ENCODE measurements around the gene LRRC32. TPM values are rescaled to one million over a fixed set of nuclear protein-coding genes. Genes with fewer than 3 reads are reported as not detected.

Gene LRRC32
- total RNA-seq, 3 donors from 2014 or later: 10.4 to 20.3 (median 18.6) TPM

DNA sequence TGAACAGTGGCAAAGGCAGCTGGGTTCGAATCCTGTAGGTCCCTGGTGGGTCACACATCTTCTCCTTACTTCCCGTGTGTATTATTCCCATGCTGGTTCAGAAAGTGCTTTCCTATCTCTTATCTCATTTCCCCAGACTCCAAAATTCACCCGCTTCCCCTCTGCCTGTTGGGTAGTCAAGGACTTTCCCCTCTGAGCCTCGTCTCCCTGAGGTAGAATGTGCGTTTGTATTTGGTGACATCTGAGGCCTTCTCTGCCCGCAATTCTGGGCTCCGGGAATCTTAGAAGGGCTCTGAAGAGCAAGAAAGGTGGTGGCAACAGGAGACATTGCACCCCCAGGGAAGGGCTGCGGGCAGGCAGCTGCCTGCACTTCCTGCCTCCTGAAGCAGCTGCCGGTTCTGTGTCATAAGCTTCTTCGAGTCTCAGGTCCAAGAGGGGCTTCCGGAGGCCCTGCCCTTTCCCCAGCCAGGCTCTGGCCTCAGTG lies 5.9 kb downstream of the LRRC32 start:
- intact Hi-C loops (cut with DNase I, micrococcal nuclease): no loop called here
- Histone ChIP-seq H3K36me3 (ENCODE audit: low read depth) (no peaks in the 10 kb centered on the region), H3K4me3 (no peak overlapping the region), H3K4me1 (ENCODE audit: low read depth) (no peaks in the 10 kb centered on the region), H3K9me3 (no peaks in the 10 kb centered on the region)
- TF ChIP-seq, protein P1, sequence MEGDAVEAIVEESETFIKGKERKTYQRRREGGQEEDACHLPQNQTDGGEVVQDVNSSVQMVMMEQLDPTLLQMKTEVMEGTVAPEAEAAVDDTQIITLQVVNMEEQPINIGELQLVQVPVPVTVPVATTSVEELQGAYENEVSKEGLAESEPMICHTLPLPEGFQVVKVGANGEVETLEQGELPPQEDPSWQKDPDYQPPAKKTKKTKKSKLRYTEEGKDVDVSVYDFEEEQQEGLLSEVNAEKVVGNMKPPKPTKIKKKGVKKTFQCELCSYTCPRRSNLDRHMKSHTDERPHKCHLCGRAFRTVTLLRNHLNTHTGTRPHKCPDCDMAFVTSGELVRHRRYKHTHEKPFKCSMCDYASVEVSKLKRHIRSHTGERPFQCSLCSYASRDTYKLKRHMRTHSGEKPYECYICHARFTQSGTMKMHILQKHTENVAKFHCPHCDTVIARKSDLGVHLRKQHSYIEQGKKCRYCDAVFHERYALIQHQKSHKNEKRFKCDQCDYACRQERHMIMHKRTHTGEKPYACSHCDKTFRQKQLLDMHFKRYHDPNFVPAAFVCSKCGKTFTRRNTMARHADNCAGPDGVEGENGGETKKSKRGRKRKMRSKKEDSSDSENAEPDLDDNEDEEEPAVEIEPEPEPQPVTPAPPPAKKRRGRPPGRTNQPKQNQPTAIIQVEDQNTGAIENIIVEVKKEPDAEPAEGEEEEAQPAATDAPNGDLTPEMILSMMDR (IDR thresholded peaks at IDR 0.05): no peak
- ATAC-seq (peak; percentile 15), DNase-seq (no peak)

DNA sequence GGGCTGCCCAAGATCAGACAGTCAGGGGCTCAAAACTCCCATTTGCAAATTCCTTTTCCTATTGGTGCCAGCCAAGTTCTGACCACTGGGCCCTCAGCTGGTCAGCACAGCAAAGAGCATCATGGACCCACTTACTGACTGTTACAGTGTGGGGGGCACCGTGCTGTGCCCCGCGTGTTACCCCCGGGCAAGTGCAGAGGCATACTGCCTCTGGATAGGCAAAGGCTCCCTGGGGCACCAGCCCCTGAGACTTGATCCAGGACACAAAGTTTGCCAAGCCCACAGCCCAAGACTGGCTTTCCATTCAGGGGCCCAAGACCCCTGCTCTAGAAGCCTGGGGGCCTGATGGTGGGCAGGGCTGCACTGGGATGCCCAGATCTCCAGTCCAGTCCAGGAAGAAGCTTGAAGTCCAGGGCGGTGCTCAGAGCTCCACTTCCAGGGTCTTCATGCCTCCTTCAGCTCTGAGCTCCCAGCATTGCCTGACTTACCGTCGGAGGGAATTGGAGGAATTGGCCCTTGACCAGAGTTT lies 6.6 kb downstream of the LRRC32 start:
- Histone ChIP-seq H3K9me3 (no peaks in the 10 kb centered on the region), H3K4me1 (ENCODE audit: low read depth) (no peaks in the 10 kb centered on the region), H3K36me3 (ENCODE audit: low read depth) (no peaks in the 10 kb centered on the region), H3K4me3 (no peak overlapping the region)
- ATAC-seq: no peak
- intact Hi-C loops (cut with DNase I, micrococcal nuclease): no loop called here
- no peak for DNase-seq
- TF ChIP-seq, protein P1 (IDR thresholded peaks at IDR 0.05): no peak

DNA sequence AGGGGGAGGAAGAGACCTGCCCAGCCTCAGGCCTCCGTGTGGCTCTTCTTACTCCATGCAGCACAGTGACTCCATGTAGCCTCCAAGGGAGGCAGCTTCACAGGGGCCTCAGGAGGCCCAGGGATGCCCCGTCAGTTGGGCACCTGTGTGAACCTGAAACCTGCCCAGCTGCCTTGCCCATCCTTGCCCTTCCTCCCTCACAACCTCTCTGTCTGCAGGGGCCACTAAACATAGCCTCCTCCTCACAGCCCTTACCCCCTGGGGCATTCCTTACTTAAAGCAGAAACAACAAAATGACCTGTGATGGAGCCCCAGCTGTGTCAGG lies 7.1 kb downstream of the LRRC32 start:
- Histone ChIP-seq H3K36me3 (ENCODE audit: low read depth) (no peaks in the 10 kb centered on the region), H3K4me3 (no peak overlapping the region), H3K9me3 (no peaks in the 10 kb centered on the region), H3K4me1 (ENCODE audit: low read depth) (no peaks in the 10 kb centered on the region)
- ATAC-seq (no peak), DNase-seq (no peak)
- TF ChIP-seq, protein P1 (IDR thresholded peaks at IDR 0.05): no peak
- intact Hi-C loops (cut with DNase I, micrococcal nuclease): no loop called here

DNA sequence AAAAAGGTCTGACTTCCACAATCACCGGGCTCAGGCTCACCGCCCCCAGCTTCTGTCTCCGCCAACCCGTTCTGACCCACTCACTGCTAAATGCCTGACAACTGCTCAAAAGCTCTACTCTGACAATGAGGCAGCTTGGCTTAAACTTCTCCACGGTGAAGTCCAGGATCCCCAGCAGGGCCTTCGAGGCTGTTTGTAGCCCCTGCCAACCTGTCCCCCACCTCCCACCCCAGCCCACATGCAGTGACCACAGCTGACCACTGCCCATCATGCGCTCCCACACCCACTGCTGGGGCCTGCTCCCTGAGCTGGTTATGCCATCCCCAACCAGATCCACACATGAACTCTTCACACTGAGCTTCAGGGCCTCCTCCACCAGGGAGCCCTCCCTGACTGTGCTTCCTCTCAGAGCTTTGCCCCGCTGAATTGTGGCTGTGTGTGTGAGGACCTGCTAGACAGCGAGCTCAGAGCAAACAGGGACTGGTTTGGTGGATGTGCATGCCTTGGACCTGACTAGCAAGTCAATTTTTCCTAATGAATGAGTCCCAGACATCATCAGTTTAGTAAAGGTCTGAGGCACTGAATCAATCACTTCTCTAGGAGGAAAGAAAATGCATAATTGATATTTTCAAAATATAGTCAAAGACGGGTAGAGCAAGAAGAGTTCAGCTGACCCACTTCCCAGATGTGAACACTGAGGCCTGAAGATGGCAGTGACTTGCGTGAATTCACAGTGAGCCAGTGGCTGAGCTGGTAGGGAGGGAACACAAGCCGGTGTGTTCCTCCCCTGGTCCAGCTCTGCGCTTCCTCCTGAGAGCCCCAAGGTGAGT lies 7.7 kb downstream of the LRRC32 start:
- intact Hi-C loops (cut with DNase I, micrococcal nuclease): no loop called here
- TF ChIP-seq, protein P1 (IDR thresholded peaks at IDR 0.05): no peak
- no peak overlapping the region for H3K4me3 ChIP-seq
- ATAC-seq (no peak), DNase-seq (no peak)
- no peaks in the 10 kb centered on the region for H3K36me3 ChIP-seq (ENCODE audit: low read depth)
- H3K4me1 ChIP-seq (ENCODE audit: low read depth): no peaks in the 10 kb centered on the region
- H3K9me3 ChIP-seq: no peaks in the 10 kb centered on the region

DNA sequence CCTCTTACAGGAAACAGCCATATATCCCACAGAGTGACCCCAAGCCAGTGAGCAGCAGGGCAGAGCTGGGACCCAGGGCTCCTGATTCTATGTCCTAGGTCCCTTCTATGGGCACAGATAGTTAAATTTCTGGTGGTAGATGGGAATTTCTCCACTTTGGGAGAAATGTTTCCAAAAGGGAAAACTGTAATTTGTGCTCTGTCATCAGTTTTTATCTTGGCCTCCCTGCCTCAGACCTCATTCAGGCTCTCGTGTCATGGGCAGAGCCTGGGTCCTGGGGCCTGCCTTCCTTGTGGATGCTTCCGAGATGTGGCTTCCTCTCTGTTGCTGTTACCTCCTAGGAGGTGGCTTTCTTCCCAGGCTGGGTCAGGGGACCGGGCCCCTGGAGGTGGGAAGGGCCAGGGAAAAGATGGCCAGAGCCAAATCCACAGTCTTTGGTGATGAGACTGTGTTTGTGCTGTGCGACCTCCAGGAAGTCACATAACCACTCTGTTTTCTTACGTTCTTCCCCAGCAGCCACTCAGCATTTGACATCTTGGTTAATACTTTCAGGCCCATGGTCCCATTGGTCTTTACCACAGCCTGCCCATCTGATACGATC lies 8.6 kb downstream of the LRRC32 start:
- H3K9me3 ChIP-seq: no peaks in the 10 kb centered on the region
- no peaks in the 10 kb centered on the region for H3K4me1 ChIP-seq (ENCODE audit: low read depth)
- intact Hi-C loops (cut with DNase I, micrococcal nuclease): no loop called here
- TF ChIP-seq, protein P1 (IDR thresholded peaks at IDR 0.05): no peak
- H3K4me3 ChIP-seq: no peak overlapping the region
- H3K36me3 ChIP-seq (ENCODE audit: low read depth): no peaks in the 10 kb centered on the region
- no peak for DNase-seq
- ATAC-seq: no peak
